HG03280 (cell line): Measurements from ENCODE around the gene PSD4.

ENCODE experiments used
- ATAC-seq: cut with Tn5 transposase; IDR thresholded peaks from one replicate; pipeline ENCODE4 v1.9.1; 2021; ENCODE audit warnings: mild to moderate bottlenecking, moderate library complexity; ENCODE audit not compliant: unreplicated experiment

Gene PSD4

GRCh38 chr2:113219889-113220641, 46.3 kb downstream of the PSD4 start:
- ATAC-seq = no peak

GRCh38 chr2:113220970-113221708, 47.4 kb downstream of the PSD4 start:
- ATAC-seq = no peak

GRCh38 chr2:113221846-113222245, 48.1 kb downstream of the PSD4 start:
- no peak for ATAC-seq

- no peak for ATAC-seq
These were observed 50.0 kb downstream of the PSD4 start for GRCh38 chr2:113223813-113224212.

GRCh38 chr2:113224647-113225236, 51.0 kb downstream of the PSD4 start:
- no peak for ATAC-seq

- no peak for ATAC-seq
These were observed 51.8 kb downstream of the PSD4 start for GRCh38 chr2:113225263-113226259.

- no peak for ATAC-seq
These were observed 52.7 kb downstream of the PSD4 start for GRCh38 chr2:113226462-113226861.

GRCh38 chr2:113227290-113227689, 53.5 kb downstream of the PSD4 start:
- no peak for ATAC-seq

- no peak for ATAC-seq
These were observed 53.9 kb downstream of the PSD4 start for GRCh38 chr2:113227698-113228097.

- no peak for ATAC-seq
These were observed 54.6 kb downstream of the PSD4 start for GRCh38 chr2:113228351-113228750.

- ATAC-seq = no peak
These were observed 55.4 kb downstream of the PSD4 start for GRCh38 chr2:113228991-113229716.

- ATAC-seq = no peak
These were observed 56.0 kb downstream of the PSD4 start for GRCh38 chr2:113229795-113230194.

GRCh38 chr2:113230531-113230930, 56.8 kb downstream of the PSD4 start:
- ATAC-seq = no peak

- ATAC-seq = no peak
These were observed 57.3 kb downstream of the PSD4 start for GRCh38 chr2:113231064-113231463.

GRCh38 chr2:113232123-113232522, 58.4 kb downstream of the PSD4 start:
- no peak for ATAC-seq

- no peak for ATAC-seq
These were observed 59.0 kb downstream of the PSD4 start for GRCh38 chr2:113232740-113233139.

GRCh38 chr2:113233593-113234550, 60.1 kb downstream of the PSD4 start:
- no peak for ATAC-seq

GRCh38 chr2:113234721-113235346, 61.1 kb downstream of the PSD4 start:
- ATAC-seq = peak; percentile 5
